IMR-90 (cell line): ENCODE measurements around the gene FXN.

Experiments used
- CHD1 ChIP-seq: IDR thresholded peaks from 2 replicates; pipeline ENCODE4 v1.6.1; 2012; ENCODE audit warnings: low read depth, low read length, improper control_type of control experiment
- CTCF ChIP-seq: conservative IDR thresholded peaks from 2 replicates; pipeline ENCODE4 v1.5.1; 2012; ENCODE audit warnings: mild to moderate bottlenecking, low read depth, low read length, improper control_type of control experiment
- MAFK ChIP-seq: IDR thresholded peaks from 2 replicates; pipeline ENCODE4 v1.6.1; 2012; ENCODE audit warnings: low read depth, low read length, improper control_type of control experiment
- NFE2L2 ChIP-seq: fragments of 150-350 bp; IDR thresholded peaks from 2 replicates; pipeline ENCODE4 v1.6.1; 2016; ENCODE audit warnings: low read depth, mild to moderate bottlenecking, low read length
- RFX5 ChIP-seq: IDR thresholded peaks from 2 replicates; pipeline ENCODE4 v1.8.0; 2012; ENCODE audit warnings: low read depth, mild to moderate bottlenecking, low read length, moderate library complexity
- TF ChIP-seq, protein P1 (sequence below): fragments of 150-350 bp; IDR thresholded peaks from 2 replicates; pipeline ENCODE4 v1.6.1; 2017; ENCODE audit warnings: mild to moderate bottlenecking, antibody characterized with exemption, low read length, low read depth

DNA sequence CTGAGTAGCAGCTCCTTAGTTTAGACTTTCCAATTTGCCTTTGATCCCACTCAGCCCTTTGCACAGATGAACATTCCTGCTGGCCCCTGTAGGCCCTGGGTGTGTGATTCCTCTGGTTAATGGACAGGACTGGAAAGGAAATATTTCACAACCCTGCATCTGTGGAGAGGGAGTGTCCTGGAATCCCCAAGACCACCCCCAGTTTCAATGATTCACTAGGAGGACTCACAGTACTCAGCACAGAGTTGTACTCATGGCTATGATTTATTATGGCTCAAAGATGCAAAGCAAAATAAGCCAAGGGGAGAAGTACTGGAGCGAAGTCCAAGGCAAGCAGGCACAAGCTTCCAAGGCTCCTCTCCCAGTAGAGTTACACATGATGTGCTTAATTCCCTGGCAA lies 96.1 kb downstream of the FXN start:
- TF ChIP-seq CTCF (no peak), CHD1 (no peak), NFE2L2 (no peak), RFX5 (no peak), MAFK (no peak)
- TF ChIP-seq, protein P1, sequence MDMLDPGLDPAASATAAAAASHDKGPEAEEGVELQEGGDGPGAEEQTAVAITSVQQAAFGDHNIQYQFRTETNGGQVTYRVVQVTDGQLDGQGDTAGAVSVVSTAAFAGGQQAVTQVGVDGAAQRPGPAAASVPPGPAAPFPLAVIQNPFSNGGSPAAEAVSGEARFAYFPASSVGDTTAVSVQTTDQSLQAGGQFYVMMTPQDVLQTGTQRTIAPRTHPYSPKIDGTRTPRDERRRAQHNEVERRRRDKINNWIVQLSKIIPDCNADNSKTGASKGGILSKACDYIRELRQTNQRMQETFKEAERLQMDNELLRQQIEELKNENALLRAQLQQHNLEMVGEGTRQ = no peak
